K562 (cell line): Measurements from ENCODE around the gene SLC38A11.
"Not testable (repeated sequence)": the region's sequence is repeated elsewhere in the genome, so short reads cannot be mapped to it uniquely, and the experiment has no call there.

Experiments
- BMI1 ChIP-seq: fragments of 150-350 bp; IDR thresholded peaks from 2 replicates; pipeline ENCODE4 v1.6.1; 2014; ENCODE audit warnings: low read length
- CBX2 ChIP-seq: fragments of 200-600 bp; sonication (generic); IDR thresholded peaks from one replicate; pipeline ENCODE4 v1.6.1; 2012; ENCODE audit warnings: mild to moderate bottlenecking, low read length, inconsistent platforms; ENCODE audit not compliant: insufficient read depth, poor library complexity, severe bottlenecking
- CHD2 ChIP-seq: IDR thresholded peaks from 2 replicates; pipeline ENCODE4 v1.6.1; 2011; ENCODE audit warnings: low read depth, low read length
- FOXJ3 ChIP-seq: sonication (generic); formaldehyde crosslinking; IDR thresholded peaks from 2 replicates; pipeline ENCODE4 v1.4.0; 2020; ENCODE audit warnings: mild to moderate bottlenecking, missing genetic modification reagents
- HDAC1 ChIP-seq, 2 experiments: fragments of 450-650 bp; IDR thresholded peaks; 2 replicates each; pipeline ENCODE4 v1.6.1; 2016 to 2017; ENCODE audit warnings: inconsistent platforms in 1 of 2, mild to moderate bottlenecking in 1 of 2, moderate library complexity in 1 of 2
- PHF8 ChIP-seq: fragments of 200-600 bp; sonication (generic); IDR thresholded peaks from 2 replicates; pipeline ENCODE4 v1.6.1; 2012; ENCODE audit warnings: mixed run types, mild to moderate bottlenecking, inconsistent platforms, low read length, moderate library complexity, borderline replicate concordance
- POLR3A ChIP-seq: IDR thresholded peaks from 2 replicates; pipeline ENCODE4 v1.6.1; 2011; ENCODE audit warnings: borderline replicate concordance, mild to moderate bottlenecking, moderate library complexity; ENCODE audit not compliant: insufficient read length, insufficient read depth; ENCODE audit errors: extremely low read depth
- ZEB2 ChIP-seq: fragments of 450-650 bp; IDR thresholded peaks from 2 replicates; pipeline ENCODE4 v1.6.1; 2016
- ZFX ChIP-seq: sonication (generic); formaldehyde crosslinking; IDR thresholded peaks from 2 replicates; pipeline ENCODE4 v1.8.0; 2022; ENCODE audit warnings: mild to moderate bottlenecking, missing genetic modification reagents, moderate library complexity
- ZNF76 ChIP-seq: fragments of 250-450 bp; sonication (Bioruptor Pico); IDR thresholded peaks from 2 replicates; pipeline ENCODE4 v1.4.0; 2020; ENCODE audit warnings: mild to moderate bottlenecking, moderate library complexity, borderline replicate concordance
- TF ChIP-seq, protein P1 (sequence below): fragments of 450-650 bp; IDR thresholded peaks from 2 replicates; pipeline ENCODE4 v1.6.1; 2016; ENCODE audit warnings: borderline replicate concordance
- TF ChIP-seq, protein P2 (sequence below), 3 experiments: IDR thresholded peaks in 2 of 3; conservative IDR thresholded peaks in 1 of 3; 2 replicates each; pipeline ENCODE4 v1.5.1; 2011 to 2012; ENCODE audit warnings: low read length in 3 of 3, mild to moderate bottlenecking in 3 of 3, control low read depth in 2 of 3, improper control_type of control experiment in 1 of 3, inconsistent platforms in 1 of 3, low read depth in 1 of 3, mixed read lengths in 1 of 3, moderate library complexity in 1 of 3; ENCODE audit not compliant: insufficient read depth in 2 of 3
- TF ChIP-seq, protein P3 (sequence below): sonication (generic); formaldehyde crosslinking; IDR thresholded peaks from 2 replicates; pipeline ENCODE4 v1.8.0; 2022; ENCODE audit warnings: mild to moderate bottlenecking, missing genetic modification reagents, borderline replicate concordance

DNA sequence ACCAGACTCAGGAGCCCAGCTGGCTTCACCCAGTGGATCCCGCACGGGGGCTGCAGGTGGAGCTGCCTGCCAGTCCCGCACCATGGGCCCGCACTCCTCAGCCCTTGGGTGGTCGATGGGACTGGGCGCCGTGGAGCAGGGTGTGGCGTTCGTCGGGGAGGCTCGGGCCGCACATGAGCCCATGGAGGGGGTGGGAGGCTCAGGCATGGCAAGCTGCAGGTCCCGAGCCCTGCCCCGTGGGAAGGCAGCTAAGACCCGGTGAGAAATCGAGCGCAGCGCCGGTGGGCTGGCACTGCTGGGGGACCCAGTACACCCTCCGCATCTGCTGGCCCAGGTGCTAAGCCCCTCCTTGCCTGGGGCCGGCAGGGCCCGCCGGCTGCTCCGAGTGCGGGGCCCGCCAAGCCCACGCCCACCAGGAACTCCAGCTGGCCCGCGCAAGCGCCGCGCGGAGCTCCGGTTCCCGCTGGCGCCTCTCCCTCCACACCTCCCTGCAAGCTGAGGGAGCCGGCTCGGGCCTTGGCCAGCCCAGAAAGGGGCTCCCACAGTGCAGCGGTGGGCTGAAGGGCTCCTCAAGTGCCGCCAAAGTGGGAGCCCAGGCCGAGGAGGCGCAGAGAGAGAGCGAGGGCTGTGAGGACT, 39.5 kb upstream of the SLC38A11 start:
- TF ChIP-seq, protein P1, sequence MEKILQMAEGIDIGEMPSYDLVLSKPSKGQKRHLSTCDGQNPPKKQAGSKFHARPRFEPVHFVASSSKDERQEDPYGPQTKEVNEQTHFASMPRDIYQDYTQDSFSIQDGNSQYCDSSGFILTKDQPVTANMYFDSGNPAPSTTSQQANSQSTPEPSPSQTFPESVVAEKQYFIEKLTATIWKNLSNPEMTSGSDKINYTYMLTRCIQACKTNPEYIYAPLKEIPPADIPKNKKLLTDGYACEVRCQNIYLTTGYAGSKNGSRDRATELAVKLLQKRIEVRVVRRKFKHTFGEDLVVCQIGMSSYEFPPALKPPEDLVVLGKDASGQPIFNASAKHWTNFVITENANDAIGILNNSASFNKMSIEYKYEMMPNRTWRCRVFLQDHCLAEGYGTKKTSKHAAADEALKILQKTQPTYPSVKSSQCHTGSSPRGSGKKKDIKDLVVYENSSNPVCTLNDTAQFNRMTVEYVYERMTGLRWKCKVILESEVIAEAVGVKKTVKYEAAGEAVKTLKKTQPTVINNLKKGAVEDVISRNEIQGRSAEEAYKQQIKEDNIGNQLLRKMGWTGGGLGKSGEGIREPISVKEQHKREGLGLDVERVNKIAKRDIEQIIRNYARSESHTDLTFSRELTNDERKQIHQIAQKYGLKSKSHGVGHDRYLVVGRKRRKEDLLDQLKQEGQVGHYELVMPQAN = not testable (repeated sequence)
- TF ChIP-seq HDAC1 (IDR thresholded peaks at IDR 0.05); BMI1; CHD2; FOXJ3; POLR3A; ZEB2; ZNF76; CBX2; PHF8; ZFX (CRISPR knock-in tag): not testable (repeated sequence)
- TF ChIP-seq, protein P2, sequence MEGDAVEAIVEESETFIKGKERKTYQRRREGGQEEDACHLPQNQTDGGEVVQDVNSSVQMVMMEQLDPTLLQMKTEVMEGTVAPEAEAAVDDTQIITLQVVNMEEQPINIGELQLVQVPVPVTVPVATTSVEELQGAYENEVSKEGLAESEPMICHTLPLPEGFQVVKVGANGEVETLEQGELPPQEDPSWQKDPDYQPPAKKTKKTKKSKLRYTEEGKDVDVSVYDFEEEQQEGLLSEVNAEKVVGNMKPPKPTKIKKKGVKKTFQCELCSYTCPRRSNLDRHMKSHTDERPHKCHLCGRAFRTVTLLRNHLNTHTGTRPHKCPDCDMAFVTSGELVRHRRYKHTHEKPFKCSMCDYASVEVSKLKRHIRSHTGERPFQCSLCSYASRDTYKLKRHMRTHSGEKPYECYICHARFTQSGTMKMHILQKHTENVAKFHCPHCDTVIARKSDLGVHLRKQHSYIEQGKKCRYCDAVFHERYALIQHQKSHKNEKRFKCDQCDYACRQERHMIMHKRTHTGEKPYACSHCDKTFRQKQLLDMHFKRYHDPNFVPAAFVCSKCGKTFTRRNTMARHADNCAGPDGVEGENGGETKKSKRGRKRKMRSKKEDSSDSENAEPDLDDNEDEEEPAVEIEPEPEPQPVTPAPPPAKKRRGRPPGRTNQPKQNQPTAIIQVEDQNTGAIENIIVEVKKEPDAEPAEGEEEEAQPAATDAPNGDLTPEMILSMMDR (IDR thresholded peaks at IDR 0.05 in 2 of 3, conservative IDR thresholded peaks at IDR 0.05 in 1 of 3; ENCODE audit: insufficient read depth in 2 of 3, low read depth in 1 of 3, low read length in 3 of 3) = not testable (repeated sequence)
- TF ChIP-seq, protein P3, sequence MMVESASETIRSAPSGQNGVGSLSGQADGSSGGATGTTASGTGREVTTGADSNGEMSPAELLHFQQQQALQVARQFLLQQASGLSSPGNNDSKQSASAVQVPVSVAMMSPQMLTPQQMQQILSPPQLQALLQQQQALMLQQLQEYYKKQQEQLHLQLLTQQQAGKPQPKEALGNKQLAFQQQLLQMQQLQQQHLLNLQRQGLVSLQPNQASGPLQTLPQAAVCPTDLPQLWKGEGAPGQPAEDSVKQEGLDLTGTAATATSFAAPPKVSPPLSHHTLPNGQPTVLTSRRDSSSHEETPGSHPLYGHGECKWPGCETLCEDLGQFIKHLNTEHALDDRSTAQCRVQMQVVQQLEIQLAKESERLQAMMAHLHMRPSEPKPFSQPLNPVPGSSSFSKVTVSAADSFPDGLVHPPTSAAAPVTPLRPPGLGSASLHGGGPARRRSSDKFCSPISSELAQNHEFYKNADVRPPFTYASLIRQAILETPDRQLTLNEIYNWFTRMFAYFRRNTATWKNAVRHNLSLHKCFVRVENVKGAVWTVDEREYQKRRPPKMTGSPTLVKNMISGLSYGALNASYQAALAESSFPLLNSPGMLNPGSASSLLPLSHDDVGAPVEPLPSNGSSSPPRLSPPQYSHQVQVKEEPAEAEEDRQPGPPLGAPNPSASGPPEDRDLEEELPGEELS (CRISPR knock-in tag) = not testable (repeated sequence)
